Keratinocyte (primary cell): ENCODE data around the gene SSH2. TPM values are rescaled to one million over a fixed set of nuclear protein-coding genes. Genes with fewer than 3 reads are reported as not detected.

Source experiments
- DNase-seq: peaks from one replicate; pipeline ENCODE4 v3.0.0-alpha.2; 2011; ENCODE audit warnings: low read depth, missing footprints, low spot score
- FAIRE-seq: peaks from 2 replicates; lab custom pipeline; 2011; peaks lifted over from hg19 to GRCh38; lab: Jason Lieb, UNC
- H2AFZ ChIP-seq: 2 replicates; pipeline ENCODE4 v1.6.0; 2012; ENCODE audit warnings: low read length, control low read depth, inconsistent platforms; ENCODE audit not compliant: control insufficient read depth
- H3K27ac ChIP-seq: 2 replicates; pipeline ENCODE4 v1.5.1; 2011; ENCODE audit warnings: low read length; ENCODE audit not compliant: control insufficient read depth, insufficient read depth
- H3K27me3 ChIP-seq: 3 replicates; pipeline ENCODE4 v1.6.0; 2011; ENCODE audit warnings: low read length; ENCODE audit not compliant: control insufficient read depth, insufficient read depth; ENCODE audit errors: extremely low read depth
- H3K36me3 ChIP-seq, 2 experiments: 2 replicates in 1 of 2; 3 replicates in 1 of 2; pipeline ENCODE4 v1.5.1; 2011; ENCODE audit warnings: low read length in 2 of 2, mild to moderate bottlenecking in 1 of 2; ENCODE audit not compliant: control insufficient read depth in 2 of 2, insufficient read depth in 2 of 2; ENCODE audit errors: extremely low read depth in 1 of 2
- H3K4me1 ChIP-seq: 3 replicates; pipeline ENCODE4 v1.5.1; 2011; ENCODE audit warnings: low read length; ENCODE audit not compliant: control insufficient read depth, insufficient read depth; ENCODE audit errors: extremely low read depth
- H3K4me2 ChIP-seq: 3 replicates; pipeline ENCODE4 v1.6.0; 2011; ENCODE audit warnings: low read depth, low read length; ENCODE audit not compliant: control insufficient read depth, insufficient read depth; ENCODE audit errors: extremely low read depth
- H3K4me3 ChIP-seq, 3 experiments: fragments of 200-600 bp in 1 of 3; sonication (generic) in 1 of 3; 2 replicates in 2 of 3; 3 replicates in 1 of 3; pipeline ENCODE4 v1.5.1; 2011 to 2016; ENCODE audit warnings: low read length in 3 of 3, mild to moderate bottlenecking in 3 of 3, control low read depth in 2 of 3, inconsistent platforms in 1 of 3, low read depth in 1 of 3, mixed read lengths in 1 of 3, mixed run types in 1 of 3, moderate library complexity in 1 of 3; ENCODE audit not compliant: control insufficient read depth in 2 of 3, insufficient read depth in 2 of 3; ENCODE audit errors: extremely low read depth in 1 of 3
- H3K79me2 ChIP-seq: 2 replicates; pipeline ENCODE4 v1.6.0; 2012; ENCODE audit warnings: low read length; ENCODE audit not compliant: control insufficient read depth, insufficient read depth
- H3K9ac ChIP-seq: 3 replicates; pipeline ENCODE4 v1.6.0; 2011; ENCODE audit warnings: low read length; ENCODE audit not compliant: control insufficient read depth, insufficient read depth; ENCODE audit errors: extremely low read depth
- H3K9me1 ChIP-seq: 3 replicates; pipeline ENCODE4 v1.6.0; 2011; ENCODE audit warnings: low read length; ENCODE audit not compliant: control insufficient read depth, insufficient read depth; ENCODE audit errors: extremely low read depth
- H3K9me3 ChIP-seq: 2 replicates; pipeline ENCODE4 v1.5.1; 2012; ENCODE audit warnings: low read depth, low read length; ENCODE audit not compliant: control insufficient read depth
- H4K20me1 ChIP-seq: 3 replicates; pipeline ENCODE4 v1.6.0; 2011; ENCODE audit warnings: low read length; ENCODE audit not compliant: control insufficient read depth, insufficient read depth; ENCODE audit errors: extremely low read depth
- CTCF ChIP-seq, 3 experiments: IDR thresholded peaks in 1 of 3; conservative IDR thresholded peaks in 1 of 3; optimal IDR thresholded peaks in 1 of 3; 2 replicates in 2 of 3; 3 replicates in 1 of 3; pipeline versions ENCODE3 to v1.5.1; 2011; ENCODE audit warnings: low read length in 3 of 3, mild to moderate bottlenecking in 3 of 3, moderate library complexity in 2 of 3, control low read depth in 1 of 3, inconsistent platforms in 1 of 3; ENCODE audit not compliant: insufficient read depth in 2 of 3; ENCODE audit errors: extremely low read depth in 1 of 3
- EZH2 ChIP-seq: IDR thresholded peaks from one replicate; pipeline ENCODE4 v1.6.1; 2012; ENCODE audit warnings: inconsistent platforms, mild to moderate bottlenecking, low read length, moderate library complexity
- dilution Hi-C: fragments of 300-500 bp; cut with MboI; formaldehyde crosslinking; loops from one replicate; pipeline ENCODE4 v1.7.0; 2020; ENCODE audit warnings: low sequenced_read_pairs; ENCODE audit not compliant: extremely low pct_ligation_motif_present
- polyA plus RNA-seq, 5 experiments: library from polyadenylated mRNA; depleted of rRNA in 3 of 5; stranded (reverse) in 3 of 5; stranded (forward) in 1 of 5; unstranded in 1 of 5; fragments of >200 nt; gene quantifications; 1 replicate in 1 of 5; 2 replicates in 3 of 5; 3 replicates in 1 of 5; pipeline versions ENCODE4 v1.2.1 to v1.2.3, GENCODE V29; 2011 to 2012; ENCODE audit warnings: missing spikeins in 2 of 5, low read depth in 1 of 5, low replicate concordance in 1 of 5

SSH2 gene
- polyA plus RNA-seq, 1 donor (not counting 4 experiments of a cell fraction or from before 2014, with no cell fraction given): 13.9 TPM

- dilution Hi-C loops: no loop called here
Measured at GRCh38 chr17:29650396-29650795, 279.6 kb downstream of the SSH2 start.

GRCh38 chr17:29649359-29649758, 280.7 kb downstream of the SSH2 start:
- DNase-seq (no peak), FAIRE-seq (no peak)
- H3K9me1 ChIP-seq: no peaks in the 10 kb centered on the region
- dilution Hi-C loops: no loop called here
- no peak overlapping the region for H3K27ac ChIP-seq
- H3K9me3 ChIP-seq: no peaks in the 10 kb centered on the region
- no peaks in the 10 kb centered on the region for H3K27me3 ChIP-seq
- H3K4me1 ChIP-seq: no peaks in the 10 kb centered on the region
- H4K20me1 ChIP-seq: no peaks in the 10 kb centered on the region
- no peak overlapping the region for H3K4me3 ChIP-seq
- H3K4me2 ChIP-seq: no peak overlapping the region
- no peak overlapping the region for H3K9ac ChIP-seq
- H3K79me2 ChIP-seq: no peaks in the 10 kb centered on the region
- no peak overlapping the region for H2AFZ ChIP-seq
- no peak for TF ChIP-seq CTCF (optimal IDR thresholded peaks at IDR 0.05 in 1 of 3, IDR thresholded peaks at IDR 0.05 in 1 of 3, conservative IDR thresholded peaks at IDR 0.05 in 1 of 3; ENCODE audit: extremely low read depth in 1 of 3, insufficient read depth in 2 of 3, low read length in 3 of 3)
- no peak for TF ChIP-seq EZH2
- H3K36me3 ChIP-seq: peaks cover 1 to 6% of the 10 kb centered on the region in 2 experiments

More at GRCh38 chr17:29650396-29650795, 279.6 kb downstream of the SSH2 start:
- no peak overlapping the region for H2AFZ ChIP-seq
- no peaks in the 10 kb centered on the region for H3K9me3 ChIP-seq
- no peak overlapping the region for H3K9ac ChIP-seq
- no peaks in the 10 kb centered on the region for H3K9me1 ChIP-seq
- H3K4me3 ChIP-seq: no peak overlapping the region
- DNase-seq: no peak
- H3K27ac ChIP-seq: no peak overlapping the region
- no peak for TF ChIP-seq CTCF (optimal IDR thresholded peaks at IDR 0.05 in 1 of 3, IDR thresholded peaks at IDR 0.05 in 1 of 3, conservative IDR thresholded peaks at IDR 0.05 in 1 of 3; ENCODE audit: extremely low read depth in 1 of 3, insufficient read depth in 2 of 3, low read length in 3 of 3)
- TF ChIP-seq EZH2: no peak
- H3K4me1 ChIP-seq: no peaks in the 10 kb centered on the region
- H3K36me3 ChIP-seq: peaks cover 3 to 6% of the 10 kb centered on the region in 2 experiments
- no peak overlapping the region for H3K4me2 ChIP-seq
- FAIRE-seq: no peak
- no peaks in the 10 kb centered on the region for H4K20me1 ChIP-seq
- no peaks in the 10 kb centered on the region for H3K79me2 ChIP-seq
- H3K27me3 ChIP-seq: no peaks in the 10 kb centered on the region
